Type B pancreatic cell (in vitro differentiated cells): Measurements from ENCODE around the gene AGBL5. TPM values are rescaled to one million over a fixed set of nuclear protein-coding genes. Genes with fewer than 3 reads are reported as not detected.

ENCODE experiments used
- DNase-seq: peaks from one replicate; pipeline ENCODE4 v3.0.0; 2021; ENCODE audit warnings: mixed read lengths; ENCODE audit not compliant: unreplicated experiment; ENCODE audit errors: extremely low spot score
- H3K27ac Mint-ChIP-seq: 2 replicates; pipeline ENCODE4 v1.8.0; 2021; ENCODE audit warnings: mild to moderate bottlenecking, mixed read lengths
- H3K27me3 Mint-ChIP-seq: 2 replicates; pipeline ENCODE4 v1.8.0; 2021; ENCODE audit warnings: mixed read lengths
- H3K36me3 Mint-ChIP-seq: 2 replicates; pipeline ENCODE4 v1.8.0; 2021; ENCODE audit warnings: mixed read lengths
- H3K4me1 Mint-ChIP-seq: one replicate; pipeline ENCODE4 v1.8.0; 2021; ENCODE audit warnings: mixed read lengths; ENCODE audit not compliant: unreplicated experiment
- H3K4me3 Mint-ChIP-seq: 2 replicates; pipeline ENCODE4 v1.8.0; 2021; ENCODE audit warnings: mild to moderate bottlenecking, mixed read lengths
- H3K9me3 Mint-ChIP-seq: 2 replicates; pipeline ENCODE4 v1.8.0; 2021; ENCODE audit warnings: mixed read lengths
- CTCF ChIP-seq: fragments of 200-600 bp; sonication (generic); conservative IDR thresholded peaks from 2 replicates; pipeline ENCODE4 v1.5.0; 2021; ENCODE audit warnings: antibody characterized with exemption, mild to moderate bottlenecking
- total RNA-seq: library from RNA; stranded (reverse); gene quantifications from 2 replicates; pipeline ENCODE4 v1.2.1, GENCODE V29; 2021; ENCODE audit warnings: low replicate concordance

The AGBL5 gene
- total RNA-seq, 1 donor from 2014 or later, result 57.3 TPM

DNA sequence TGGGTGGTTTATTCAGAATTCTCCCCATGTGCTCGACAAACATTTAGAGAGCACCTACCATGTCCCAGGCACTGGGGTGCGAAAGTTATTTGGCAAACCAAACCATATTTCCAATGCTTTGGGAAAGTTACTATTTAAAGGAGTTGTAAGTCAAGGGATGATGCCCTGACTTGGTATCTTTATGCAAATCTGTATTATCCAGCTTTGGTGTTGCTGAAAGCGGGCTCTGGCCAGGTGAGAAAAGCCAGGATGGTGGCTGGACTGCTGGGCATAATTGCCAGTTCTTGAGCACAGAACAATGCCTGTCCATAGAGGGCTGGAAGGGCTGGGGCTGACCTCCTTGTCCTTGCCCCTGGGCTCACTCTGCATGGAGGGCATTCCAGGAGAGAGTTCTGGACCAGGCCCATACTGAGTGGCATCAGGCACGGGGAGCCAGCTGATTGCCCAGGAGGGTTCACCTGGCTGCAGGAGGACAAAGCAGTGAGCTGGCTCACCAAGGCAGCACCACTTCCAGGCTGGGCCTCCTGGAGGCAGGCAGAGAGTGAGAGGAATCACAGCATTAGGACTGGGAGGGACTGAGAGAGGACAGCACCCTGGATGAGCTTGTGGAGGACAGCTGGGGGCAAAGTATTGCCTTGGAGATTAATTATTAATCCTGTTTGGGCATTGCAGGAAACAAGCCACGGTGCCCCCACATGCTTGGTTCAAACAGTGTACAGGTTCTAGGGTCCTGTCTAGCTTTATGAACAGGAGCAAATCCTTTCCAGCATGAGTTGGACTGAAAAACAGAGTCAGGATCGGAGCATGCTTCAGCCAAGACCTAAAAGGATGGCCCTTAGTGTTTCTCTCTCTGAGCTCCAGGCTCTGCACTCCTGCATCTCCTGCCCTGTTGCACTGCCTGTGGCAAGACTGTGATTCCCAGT, 42.2 kb downstream of the AGBL5 start:
- TF ChIP-seq CTCF, result no peak
- H3K4me3 Mint-ChIP-seq, result no peak overlapping the region

GRCh38 chr2:27094353-27094984, 43.0 kb downstream of the AGBL5 start:
- Mint-ChIP-seq H3K36me3 (no peaks in the 10 kb centered on the region), H3K4me3 (no peak overlapping the region), H3K9me3 (no peaks in the 10 kb centered on the region), H3K27ac (peak overlapping the region; percentile 48), H3K4me1 (peaks cover 17% of the 10 kb centered on the region), H3K27me3 (no peaks in the 10 kb centered on the region)
- no peak for TF ChIP-seq CTCF
- no peak for DNase-seq

More for the DNA sequence above, 42.2 kb downstream of the AGBL5 start:
- no peaks in the 10 kb centered on the region for H3K27me3 Mint-ChIP-seq
- no peaks in the 10 kb centered on the region for H3K9me3 Mint-ChIP-seq
- DNase-seq, result no peak
- peaks cover 17% of the 10 kb centered on the region for H3K4me1 Mint-ChIP-seq
- H3K36me3 Mint-ChIP-seq, result no peaks in the 10 kb centered on the region
- peak overlapping the region; percentile 48 for H3K27ac Mint-ChIP-seq

GRCh38 chr2:27095427-27095744, 43.9 kb downstream of the AGBL5 start:
- Mint-ChIP-seq H3K36me3 (no peaks in the 10 kb centered on the region), H3K27me3 (no peaks in the 10 kb centered on the region), H3K27ac (peak overlapping the region; percentile 29), H3K9me3 (no peaks in the 10 kb centered on the region), H3K4me3 (peak overlapping the region; percentile 83), H3K4me1 (peaks cover 17% of the 10 kb centered on the region)
- TF ChIP-seq CTCF, result no peak
- DNase-seq, result no peak

DNA sequence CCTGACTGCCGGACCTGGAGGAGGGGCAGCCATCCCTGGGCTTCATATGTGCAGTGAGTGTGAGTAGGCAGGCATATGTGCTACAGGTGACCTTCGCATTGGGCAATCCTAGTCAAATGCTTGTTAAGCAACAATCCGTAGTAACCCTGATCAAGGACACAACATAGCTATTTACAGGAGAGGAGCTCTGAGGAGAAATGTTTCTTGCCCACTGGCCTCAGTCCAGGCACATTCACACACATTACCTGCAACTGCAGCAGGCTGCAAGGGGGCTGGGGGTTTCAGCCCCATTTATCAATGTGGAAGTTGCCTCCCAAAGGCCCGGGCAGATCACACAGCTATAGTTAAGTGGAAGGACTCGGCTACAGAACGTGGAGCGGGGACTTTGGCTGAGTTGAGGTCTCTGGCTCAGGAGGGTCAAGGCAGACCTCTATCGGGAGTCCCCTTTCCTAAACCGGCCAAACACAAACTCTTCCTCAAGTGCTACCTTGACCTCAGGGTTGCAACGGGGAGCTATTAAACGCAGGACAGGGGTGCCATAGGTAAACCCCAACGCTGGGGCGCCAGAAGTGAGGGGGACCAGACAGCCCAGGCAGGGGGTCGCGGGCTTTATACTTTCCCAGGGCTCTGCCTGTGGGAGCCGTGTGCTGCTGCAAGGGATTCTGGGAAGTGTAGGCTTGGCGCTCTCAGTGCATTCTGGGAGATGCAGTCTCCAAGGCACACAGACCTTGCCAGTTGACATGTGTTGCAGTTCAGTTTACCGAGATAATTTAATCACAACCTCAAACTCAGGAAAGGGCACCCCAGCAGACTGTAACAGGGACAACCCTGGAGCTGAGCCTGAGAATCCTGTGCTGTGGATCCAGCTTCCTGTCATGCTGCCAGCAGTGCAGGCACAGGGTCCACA, 44.5 kb downstream of the AGBL5 start:
- H3K27me3 Mint-ChIP-seq, result no peaks in the 10 kb centered on the region
- H3K4me3 Mint-ChIP-seq, result peak overlapping the region; percentile 83
- no peaks in the 10 kb centered on the region for H3K9me3 Mint-ChIP-seq
- no peaks in the 10 kb centered on the region for H3K36me3 Mint-ChIP-seq
- peaks cover 17% of the 10 kb centered on the region for H3K4me1 Mint-ChIP-seq
- DNase-seq, result no peak
- H3K27ac Mint-ChIP-seq, result peak overlapping the region; percentile 29
- no peak for TF ChIP-seq CTCF

DNA sequence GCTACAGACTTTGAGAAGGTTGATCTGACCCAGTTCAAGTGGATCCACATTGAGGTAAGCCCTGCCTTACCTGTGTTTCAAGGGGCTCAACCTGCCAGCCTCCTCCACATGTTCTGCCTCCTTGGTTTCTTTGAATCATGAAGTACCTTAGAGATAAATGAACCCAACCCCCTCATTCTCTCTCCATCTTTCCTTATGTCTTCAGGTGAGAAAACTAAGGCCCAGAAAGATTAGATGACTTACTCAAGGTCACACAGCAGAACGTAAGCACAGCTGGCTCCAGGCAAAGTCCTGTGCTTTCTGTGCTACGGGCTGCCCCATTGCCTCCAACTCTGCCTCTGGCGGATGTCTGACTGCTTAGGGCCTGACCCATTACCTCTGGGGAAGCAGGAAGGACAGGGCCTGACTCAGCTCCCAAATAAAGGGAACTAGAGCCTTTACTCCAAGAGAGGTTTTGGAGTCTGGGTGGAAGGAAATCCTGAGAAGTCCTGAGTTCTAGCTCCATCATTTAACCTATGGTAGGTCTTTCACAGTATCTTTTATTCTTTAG, 45.4 kb downstream of the AGBL5 start:
- Mint-ChIP-seq H3K27ac (no peak overlapping the region), H3K27me3 (peaks cover under 1% of the 10 kb centered on the region), H3K4me3 (no peak overlapping the region), H3K4me1 (peaks cover 14% of the 10 kb centered on the region), H3K36me3 (no peaks in the 10 kb centered on the region), H3K9me3 (no peaks in the 10 kb centered on the region)
- DNase-seq, result no peak
- no peak for TF ChIP-seq CTCF
